GM21381 (cell line): ENCODE results near the gene DCDC1.
"Not testable (repeated sequence)": the region's sequence is repeated elsewhere in the genome, so short reads cannot be mapped to it uniquely, and the experiment has no call there.

Source experiments
- ATAC-seq: cut with Tn5 transposase; IDR thresholded peaks from one replicate; pipeline ENCODE4 v1.9.1; 2021; ENCODE audit warnings: mild to moderate bottlenecking, moderate library complexity; ENCODE audit not compliant: unreplicated experiment

Gene DCDC1

GRCh38 chr11:31000381-31000780, 369.2 kb downstream of the DCDC1 start:
- ATAC-seq, result no peak

- no peak for ATAC-seq
These were observed 377.1 kb downstream of the DCDC1 start for GRCh38 chr11:30992513-30992849.

GRCh38 chr11:30991802-30992512, 377.6 kb downstream of the DCDC1 start:
- ATAC-seq, result no peak

- ATAC-seq, result no peak
These were observed 378.2 kb downstream of the DCDC1 start for GRCh38 chr11:30991376-30991775.

GRCh38 chr11:30990625-30991296, 378.8 kb downstream of the DCDC1 start:
- no peak for ATAC-seq

- ATAC-seq, result no peak
These were observed 381.7 kb downstream of the DCDC1 start for GRCh38 chr11:30987819-30988218.

GRCh38 chr11:30985536-30985935, 384.0 kb downstream of the DCDC1 start:
- no peak for ATAC-seq

- ATAC-seq, result no peak
These were observed 384.7 kb downstream of the DCDC1 start for GRCh38 chr11:30984827-30985226.

- no peak for ATAC-seq
These were observed 385.1 kb downstream of the DCDC1 start for GRCh38 chr11:30984442-30984816.

- no peak for ATAC-seq
These were observed 385.6 kb downstream of the DCDC1 start for GRCh38 chr11:30983776-30984441.

GRCh38 chr11:30983143-30983542, 386.4 kb downstream of the DCDC1 start:
- no peak for ATAC-seq

GRCh38 chr11:30967579-30967978, 402.0 kb downstream of the DCDC1 start:
- no peak for ATAC-seq

GRCh38 chr11:30960387-30960992, 409.0 kb downstream of the DCDC1 start:
- no peak for ATAC-seq

- ATAC-seq, result no peak
These were observed 412.8 kb downstream of the DCDC1 start for GRCh38 chr11:30956751-30957150.

- no peak for ATAC-seq
These were observed 419.7 kb downstream of the DCDC1 start for GRCh38 chr11:30949838-30950237.

GRCh38 chr11:30947715-30948114, 421.8 kb downstream of the DCDC1 start:
- not testable (repeated sequence) for ATAC-seq

GRCh38 chr11:30938810-30939209, 430.7 kb downstream of the DCDC1 start:
- no peak for ATAC-seq

- no peak for ATAC-seq
These were observed 431.4 kb downstream of the DCDC1 start for GRCh38 chr11:30938171-30938570.

GRCh38 chr11:30936491-30936890, 433.0 kb downstream of the DCDC1 start:
- ATAC-seq, result no peak

GRCh38 chr11:30935861-30936260, 433.7 kb downstream of the DCDC1 start:
- ATAC-seq, result no peak

GRCh38 chr11:30926130-30926529, 443.4 kb downstream of the DCDC1 start:
- no peak for ATAC-seq

- ATAC-seq, result no peak
These were observed 447.7 kb downstream of the DCDC1 start for GRCh38 chr11:30921811-30922210.
